ENCODE data around the gene PRCD. TPM values are rescaled to one million over a fixed set of nuclear protein-coding genes. Genes with fewer than 3 reads are reported as not detected.
A peak's percentile ranks its signal among the peaks of the same experiment; 100 is the strongest.

Gene PRCD
- total and polyA plus RNA-seq, 5 donors from 2014 or later, result 0.52 TPM; not detected in 4

- Mint-ChIP-seq H3K27me3 (peaks cover 51% of the 10 kb centered on the region), H3K4me3 (no peak overlapping the region), H3K27ac (no peak overlapping the region), H3K4me1 (peaks cover 0 to 3% (median 0%) of the 10 kb centered on the region in 4 donors), H3K36me3 (no peaks in the 10 kb centered on the region), H3K9me3 (peaks cover 0 to 3% (median 0%) of the 10 kb centered on the region in 7 donors)
- Histone ChIP-seq H3K4me3 (ENCODE audit: low read depth, low read length) (no peak overlapping the region), H3K36me3 (ENCODE audit: control insufficient read depth, insufficient read depth, low read length) (no peaks in the 10 kb centered on the region), H3K27me3 (ENCODE audit: control insufficient read depth, insufficient read depth, low read length) (peaks cover 8% of the 10 kb centered on the region), H3K27ac (ENCODE audit: insufficient read depth, low read length, poor library complexity, severe bottlenecking) (no peak overlapping the region), H3K9me3 (ENCODE audit: control insufficient read depth in 2 of 2, low read length in 2 of 2) (no peaks in the 10 kb centered on the region), H3K4me1 (ENCODE audit: control insufficient read depth, insufficient read depth, low read length, poor library complexity, severe bottlenecking) (no peaks in the 10 kb centered on the region)
- ATAC-seq (ENCODE audit: low read depth in 2 of 2) (no peak), DNase-seq (no peak)
Measured at GRCh38 chr17:76537288-76537577, 2.6 kb upstream of the PRCD start.

- H3K9me3 ChIP-seq (ENCODE audit: control insufficient read depth in 2 of 2, low read length in 2 of 2), result no peaks in the 10 kb centered on the region
- ATAC-seq (ENCODE audit: low read depth in 2 of 2) (no peak), DNase-seq (no peak)
- peaks cover 56% of the 10 kb centered on the region for H3K27me3 Mint-ChIP-seq
- H3K4me1 ChIP-seq (ENCODE audit: control insufficient read depth, insufficient read depth, low read length, poor library complexity, severe bottlenecking), result no peaks in the 10 kb centered on the region
- H3K36me3 Mint-ChIP-seq, result no peaks in the 10 kb centered on the region
- no peak within 1 kb of the TSS for H3K27ac Mint-ChIP-seq
- H3K4me3 Mint-ChIP-seq, result no peak within 1 kb of the TSS
- H3K27me3 ChIP-seq (ENCODE audit: control insufficient read depth, insufficient read depth, low read length), result peaks cover 8% of the 10 kb centered on the region
- H3K4me3 ChIP-seq (ENCODE audit: low read depth, low read length), result no peak within 1 kb of the TSS
- H3K36me3 ChIP-seq (ENCODE audit: control insufficient read depth, insufficient read depth, low read length), result no peaks in the 10 kb centered on the region
- H3K9me3 Mint-ChIP-seq, result peaks cover 0 to 3% (median 0%) of the 10 kb centered on the region in 7 donors
- peaks cover 0 to 3% (median 0%) of the 10 kb centered on the region in 4 donors for H3K4me1 Mint-ChIP-seq
- no peak within 1 kb of the TSS for H3K27ac ChIP-seq (ENCODE audit: insufficient read depth, low read length, poor library complexity, severe bottlenecking)
Measured at GRCh38 chr17:76537578-76538280, 2.1 kb upstream of the PRCD start, which contains the start of gene CYGB. TSS of gene CYGB (minus strand) at chr17:76537709. CDS start at chr17:76537542, 167 bp downstream.

- DNase-seq, result no peak
- peaks cover 0 to 3% (median 0%) of the 10 kb centered on the region in 4 donors for H3K4me1 Mint-ChIP-seq
- H3K27me3 ChIP-seq (ENCODE audit: control insufficient read depth, insufficient read depth, low read length), result peaks cover 8% of the 10 kb centered on the region
- H3K36me3 Mint-ChIP-seq, result no peaks in the 10 kb centered on the region
- no peaks in the 10 kb centered on the region for H3K9me3 ChIP-seq (ENCODE audit: control insufficient read depth in 2 of 2, low read length in 2 of 2)
- H3K4me1 ChIP-seq (ENCODE audit: control insufficient read depth, insufficient read depth, low read length, poor library complexity, severe bottlenecking), result no peaks in the 10 kb centered on the region
- H3K27ac Mint-ChIP-seq, result no peak overlapping the region
- H3K36me3 ChIP-seq (ENCODE audit: control insufficient read depth, insufficient read depth, low read length), result no peaks in the 10 kb centered on the region
- peaks cover 0 to 3% (median 0%) of the 10 kb centered on the region in 7 donors for H3K9me3 Mint-ChIP-seq
- H3K27ac ChIP-seq (ENCODE audit: insufficient read depth, low read length, poor library complexity, severe bottlenecking), result no peak overlapping the region
- no peak for ATAC-seq (ENCODE audit: low read depth in 2 of 2)
- H3K4me3 Mint-ChIP-seq, result peak overlapping the region in 2 of 4 donors; percentile 50 to 65
- H3K4me3 ChIP-seq (ENCODE audit: low read depth, low read length), result no peak overlapping the region
- H3K27me3 Mint-ChIP-seq, result peaks cover 58% of the 10 kb centered on the region
Measured at GRCh38 chr17:76538281-76538931, 1.4 kb upstream of the PRCD start.

GRCh38 chr17:76538941-76539570, 788 bp upstream of the PRCD start:
- Histone ChIP-seq H3K27ac (ENCODE audit: insufficient read depth, low read length, poor library complexity, severe bottlenecking) (no peak overlapping the region), H3K27me3 (ENCODE audit: control insufficient read depth, insufficient read depth, low read length) (peaks cover 8% of the 10 kb centered on the region), H3K4me3 (ENCODE audit: low read depth, low read length) (no peak overlapping the region), H3K9me3 (ENCODE audit: control insufficient read depth in 2 of 2, low read length in 2 of 2) (no peaks in the 10 kb centered on the region), H3K36me3 (ENCODE audit: control insufficient read depth, insufficient read depth, low read length) (no peaks in the 10 kb centered on the region), H3K4me1 (ENCODE audit: control insufficient read depth, insufficient read depth, low read length, poor library complexity, severe bottlenecking) (no peaks in the 10 kb centered on the region)
- Mint-ChIP-seq H3K4me1 (peaks cover 0 to 3% (median 0%) of the 10 kb centered on the region in 4 donors), H3K27me3 (peaks cover 63% of the 10 kb centered on the region), H3K4me3 (peak overlapping the region in 3 of 4 donors; percentile 50 to 65 (median 58)), H3K9me3 (peaks cover 0 to 3% (median 0%) of the 10 kb centered on the region in 7 donors), H3K27ac (peak overlapping the region in 1 of 3 donors; percentile 50), H3K36me3 (no peaks in the 10 kb centered on the region)
- no peak for DNase-seq
- no peak for ATAC-seq (ENCODE audit: low read depth in 2 of 2)

- H3K9me3 Mint-ChIP-seq, result peaks cover 0 to 3% (median 0%) of the 10 kb centered on the region in 7 donors
- peak in 1 of 3 donors; percentile 34 for DNase-seq
- Histone ChIP-seq H3K4me3 (ENCODE audit: low read depth, low read length) (no peak overlapping the region), H3K9me3 (ENCODE audit: control insufficient read depth in 2 of 2, low read length in 2 of 2) (no peaks in the 10 kb centered on the region), H3K4me1 (ENCODE audit: control insufficient read depth, insufficient read depth, low read length, poor library complexity, severe bottlenecking) (no peaks in the 10 kb centered on the region), H3K36me3 (ENCODE audit: control insufficient read depth, insufficient read depth, low read length) (no peaks in the 10 kb centered on the region), H3K27ac (ENCODE audit: insufficient read depth, low read length, poor library complexity, severe bottlenecking) (no peak overlapping the region), H3K27me3 (ENCODE audit: control insufficient read depth, insufficient read depth, low read length) (peaks cover 8% of the 10 kb centered on the region)
- peaks cover 0 to 3% (median 0%) of the 10 kb centered on the region in 4 donors for H3K4me1 Mint-ChIP-seq
- H3K4me3 Mint-ChIP-seq, result no peak overlapping the region
- no peak overlapping the region for H3K27ac Mint-ChIP-seq
- no peaks in the 10 kb centered on the region for H3K36me3 Mint-ChIP-seq
- ATAC-seq (ENCODE audit: low read depth in 2 of 2), result peak in 1 of 2 donors; percentile 41
- H3K27me3 Mint-ChIP-seq, result peaks cover 61% of the 10 kb centered on the region
Measured at GRCh38 chr17:76540381-76541300, 797 bp downstream of the PRCD start.

- no peak for DNase-seq
- Histone ChIP-seq H3K27me3 (ENCODE audit: control insufficient read depth, insufficient read depth, low read length) (peaks cover 3% of the 10 kb centered on the region), H3K27ac (ENCODE audit: insufficient read depth, low read length, poor library complexity, severe bottlenecking) (no peak overlapping the region), H3K9me3 (ENCODE audit: control insufficient read depth in 2 of 2, low read length in 2 of 2) (no peaks in the 10 kb centered on the region), H3K36me3 (ENCODE audit: control insufficient read depth, insufficient read depth, low read length) (no peaks in the 10 kb centered on the region), H3K4me1 (ENCODE audit: control insufficient read depth, insufficient read depth, low read length, poor library complexity, severe bottlenecking) (no peaks in the 10 kb centered on the region), H3K4me3 (ENCODE audit: low read depth, low read length) (no peak overlapping the region)
- H3K27ac Mint-ChIP-seq, result no peak overlapping the region
- peaks cover 0 to 3% (median 0%) of the 10 kb centered on the region in 4 donors for H3K4me1 Mint-ChIP-seq
- H3K36me3 Mint-ChIP-seq, result no peaks in the 10 kb centered on the region
- H3K9me3 Mint-ChIP-seq, result peaks cover 0 to 3% (median 0%) of the 10 kb centered on the region in 7 donors
- peaks cover 49% of the 10 kb centered on the region for H3K27me3 Mint-ChIP-seq
- ATAC-seq (ENCODE audit: low read depth in 2 of 2), result no peak
- H3K4me3 Mint-ChIP-seq, result no peak overlapping the region
Measured at GRCh38 chr17:76541739-76542454, 2.1 kb downstream of the PRCD start.

GRCh38 chr17:76542566-76542971, 2.7 kb downstream of the PRCD start:
- no peaks in the 10 kb centered on the region for H3K9me3 ChIP-seq (ENCODE audit: control insufficient read depth in 2 of 2, low read length in 2 of 2)
- DNase-seq, result no peak
- peaks cover 3% of the 10 kb centered on the region for H3K27me3 ChIP-seq (ENCODE audit: control insufficient read depth, insufficient read depth, low read length)

More at GRCh38 chr17:76542566-76542971, 2.7 kb downstream of the PRCD start:
- Histone ChIP-seq H3K4me3 (ENCODE audit: low read depth, low read length) (no peak overlapping the region), H3K27ac (ENCODE audit: insufficient read depth, low read length, poor library complexity, severe bottlenecking) (no peak overlapping the region), H3K36me3 (ENCODE audit: control insufficient read depth, insufficient read depth, low read length) (no peaks in the 10 kb centered on the region), H3K4me1 (ENCODE audit: control insufficient read depth, insufficient read depth, low read length, poor library complexity, severe bottlenecking) (no peaks in the 10 kb centered on the region)
- ATAC-seq (ENCODE audit: low read depth in 2 of 2), result no peak
- Mint-ChIP-seq H3K4me1 (peaks cover 0 to 3% (median 0%) of the 10 kb centered on the region in 4 donors), H3K27ac (peak overlapping the region in 1 of 3 donors; percentile 80), H3K4me3 (no peak overlapping the region), H3K27me3 (peaks cover 48% of the 10 kb centered on the region), H3K9me3 (peaks cover 0 to 3% (median 0%) of the 10 kb centered on the region in 7 donors), H3K36me3 (no peaks in the 10 kb centered on the region)
